HG03108 (cell line): ENCODE data around the gene TLCD2.
"Not testable (repeated sequence)": the region's sequence is repeated elsewhere in the genome, so short reads cannot be mapped to it uniquely, and the experiment has no call there.

Experiments used
- ATAC-seq: cut with Tn5 transposase; IDR thresholded peaks from one replicate; pipeline ENCODE4 v1.9.1; 2021; ENCODE audit warnings: moderate library complexity; ENCODE audit not compliant: unreplicated experiment

The TLCD2 gene

DNA sequence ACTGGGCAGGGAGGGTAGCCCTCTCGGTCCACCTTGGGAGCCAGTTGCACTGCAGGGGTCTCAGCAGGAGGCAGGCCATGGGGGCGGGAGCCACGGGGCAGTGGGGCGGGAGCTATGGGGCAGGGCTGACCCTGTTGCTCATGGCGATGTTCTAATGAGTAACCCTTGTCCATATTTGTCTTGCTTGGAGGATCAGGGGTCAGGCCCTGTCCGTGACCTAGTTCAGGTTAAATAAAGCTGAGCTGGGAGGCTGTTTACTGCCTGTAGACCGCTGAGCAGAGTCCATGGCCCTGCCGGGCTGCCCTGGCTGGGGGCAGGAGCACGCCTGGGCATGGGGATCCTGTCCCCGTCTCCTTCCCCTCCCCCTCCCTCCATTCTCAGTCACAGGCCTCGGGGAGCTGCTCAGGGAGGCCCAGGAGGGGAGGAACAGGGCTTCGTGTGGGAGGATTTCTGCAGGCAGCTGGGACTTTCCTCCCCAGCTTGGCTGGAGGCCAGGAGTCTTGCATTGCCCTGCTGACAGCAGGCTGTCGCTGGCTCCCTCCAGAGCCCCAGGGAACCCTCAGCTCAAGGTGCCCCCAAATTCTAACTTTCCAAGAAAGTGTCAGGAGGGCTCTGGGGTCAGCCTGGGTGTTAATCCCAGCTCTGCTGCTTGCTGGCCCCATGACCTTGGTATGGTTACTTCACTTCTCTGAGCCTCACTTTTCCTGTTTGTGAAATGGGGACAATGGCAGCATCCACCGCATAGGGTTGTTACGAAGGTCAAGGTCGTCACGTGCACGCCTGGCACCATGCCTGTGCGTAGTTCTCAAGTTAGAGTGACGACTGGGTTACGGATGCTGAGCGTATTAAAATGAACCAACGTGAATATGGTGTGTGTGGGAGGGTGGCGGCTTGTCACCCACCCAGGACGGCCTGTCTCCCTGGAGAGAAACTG, 26.4 kb upstream of the TLCD2 start:
- no peak for ATAC-seq

- ATAC-seq = no peak
Measured at GRCh38 chr17:1735834-1736347, 25.7 kb upstream of the TLCD2 start.

GRCh38 chr17:1735418-1735817, 25.2 kb upstream of the TLCD2 start:
- ATAC-seq = no peak

GRCh38 chr17:1733759-1734158, 23.6 kb upstream of the TLCD2 start:
- ATAC-seq = no peak

GRCh38 chr17:1732833-1733321, 22.7 kb upstream of the TLCD2 start:
- no peak for ATAC-seq

GRCh38 chr17:1732241-1732832, 22.2 kb upstream of the TLCD2 start:
- no peak for ATAC-seq

DNA sequence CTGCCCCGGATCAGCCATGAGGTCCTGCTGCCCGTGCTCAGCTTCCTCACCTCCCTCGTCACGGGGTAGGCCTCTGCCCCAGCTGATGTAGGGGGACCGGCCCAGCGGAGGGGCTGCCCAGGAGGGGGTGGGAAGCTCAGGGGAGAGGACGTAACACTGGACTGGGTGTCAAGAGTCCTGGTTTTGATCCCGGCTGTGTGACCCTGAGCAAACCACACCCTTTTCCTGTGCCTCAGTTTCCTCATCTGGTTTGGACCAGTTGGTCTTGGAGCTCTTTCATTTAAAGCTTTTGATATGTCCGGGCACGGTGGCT, 21.0 kb upstream of the TLCD2 start:
- ATAC-seq = no peak

DNA sequence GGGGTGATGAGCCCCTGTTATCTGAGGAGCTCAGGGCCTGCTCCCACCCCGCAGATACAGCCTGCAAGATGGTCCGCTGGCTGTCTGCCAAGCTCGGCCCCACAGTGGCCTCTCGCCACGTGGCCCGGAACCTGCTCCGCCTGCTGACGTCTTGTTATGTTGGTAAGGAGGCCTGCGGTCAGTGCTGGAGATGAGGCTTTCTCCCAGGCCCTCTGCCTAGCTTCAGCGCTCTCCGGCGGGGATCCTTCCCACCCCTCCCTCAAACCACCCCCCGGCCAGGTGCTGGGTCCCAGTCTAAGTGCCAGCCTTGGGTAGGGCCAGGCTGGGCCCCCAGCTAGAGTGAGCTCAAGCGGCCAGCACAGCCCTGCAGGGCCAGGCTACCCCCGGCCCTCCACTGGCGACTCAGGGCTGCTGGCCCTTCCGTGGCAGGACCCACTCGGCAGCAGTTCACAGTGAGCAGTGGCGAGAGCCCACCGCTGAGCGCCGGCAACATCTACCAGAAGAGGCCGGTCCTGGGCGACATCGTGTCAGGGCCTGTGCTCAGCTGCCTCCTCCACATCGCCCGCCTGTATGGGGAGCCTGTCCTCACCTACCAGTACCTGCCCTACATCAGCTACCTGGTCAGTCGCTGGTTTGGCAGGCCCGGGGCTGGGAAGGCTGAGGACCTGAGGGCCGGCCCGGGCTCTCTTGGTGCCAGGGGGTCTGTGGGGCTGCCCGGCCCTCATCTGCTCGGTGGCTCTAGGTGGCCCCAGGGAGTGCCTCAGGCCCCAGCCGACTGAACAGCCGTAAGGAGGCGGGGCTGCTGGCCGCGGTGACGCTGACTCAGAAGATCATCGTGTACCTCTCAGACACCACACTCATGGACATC, 20.4 kb upstream of the TLCD2 start:
- ATAC-seq = no peak

- no peak for ATAC-seq
Measured at GRCh38 chr17:1729966-1730325, 19.8 kb upstream of the TLCD2 start.

GRCh38 chr17:1727876-1728630, 17.9 kb upstream of the TLCD2 start:
- no peak for ATAC-seq

DNA sequence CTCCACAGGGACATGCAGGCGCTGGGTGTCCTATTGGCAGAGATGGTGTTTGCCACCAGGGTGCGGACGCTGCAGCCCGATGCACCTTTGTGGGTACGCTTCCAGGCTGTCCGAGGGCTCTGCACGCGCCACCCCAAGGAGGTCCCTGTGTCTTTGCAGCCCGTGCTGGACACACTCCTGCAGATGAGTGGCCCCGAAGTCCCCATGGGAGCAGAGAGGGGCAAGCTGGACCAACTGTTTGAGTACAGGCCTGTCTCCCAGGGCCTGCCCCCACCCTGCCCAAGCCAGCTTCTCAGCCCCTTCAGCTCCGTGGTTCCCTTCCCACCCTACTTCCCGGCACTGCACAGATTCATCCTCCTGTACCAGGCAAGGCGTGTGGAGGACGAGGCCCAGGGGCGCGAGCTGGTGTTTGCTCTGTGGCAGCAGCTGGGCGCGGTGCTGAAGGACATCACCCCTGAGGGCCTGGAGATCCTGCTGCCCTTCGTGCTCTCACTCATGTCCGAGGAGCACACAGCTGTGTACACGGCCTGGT, 17.1 kb upstream of the TLCD2 start:
- no peak for ATAC-seq

- no peak for ATAC-seq
Measured at GRCh38 chr17:1726626-1727257, 16.6 kb upstream of the TLCD2 start.

GRCh38 chr17:1725642-1726511, 15.7 kb upstream of the TLCD2 start:
- ATAC-seq = no peak

GRCh38 chr17:1724869-1725641, 14.9 kb upstream of the TLCD2 start:
- peak; percentile 19 for ATAC-seq

GRCh38 chr17:1724351-1724868, 14.2 kb upstream of the TLCD2 start, which contains the start of gene WDR81:
Gene WDR81, plus strand, starts transcription at chr17:1724704. Its CDS starts 256 bp downstream, at chr17:1724960.
- peak; percentile 51 for ATAC-seq

DNA sequence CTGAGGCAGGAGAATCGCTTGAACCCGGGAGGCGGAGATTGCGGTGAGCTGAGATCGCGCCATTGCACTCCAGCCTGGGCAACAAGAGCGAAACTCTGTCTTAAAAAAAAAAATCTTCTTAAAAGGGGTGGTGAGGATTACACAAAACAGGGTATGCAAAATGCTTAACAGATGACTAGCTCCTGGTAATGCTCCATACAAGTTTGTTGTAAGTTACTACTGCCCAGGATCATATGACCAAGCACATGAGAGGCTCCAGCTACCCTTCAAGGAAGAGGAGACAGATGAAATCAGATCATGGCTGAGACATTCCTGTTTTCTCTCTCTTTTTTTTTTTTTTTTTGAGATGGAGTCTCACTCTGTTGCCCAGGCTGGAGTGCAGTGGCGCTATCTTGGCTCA, 11.8 kb upstream of the TLCD2 start:
- not testable (repeated sequence) for ATAC-seq

- no peak for ATAC-seq
Measured at GRCh38 chr17:1720856-1721386, 10.7 kb upstream of the TLCD2 start.
